Stimulated activated CD4-positive, alpha-beta T cell treated with anti-CD3 and anti-CD28 coated beads, Interleukin-1b, Interleukin-23, amount 100 ng/mL, for 4 hours (primary cell): ENCODE data around the gene TAAR6.
"Not testable (repeated sequence)": the region's sequence is repeated elsewhere in the genome, so short reads cannot be mapped to it uniquely, and the experiment has no call there.

ENCODE experiments used
- DNase-seq, 2 donors: peaks; one replicate each; pipeline ENCODE4 v3.0.0-alpha.2; 2020; ENCODE audit warnings: low read depth in 2 of 2

The TAAR6 gene

GRCh38 chr6:132589454-132589853, 19.3 kb downstream of the TAAR6 start, which contains the start of gene TAAR5:
Gene TAAR5, minus strand, starts transcription at chr6:132589741. Its CDS starts 55 bp downstream, at chr6:132589686.
- DNase-seq: no peak

DNA sequence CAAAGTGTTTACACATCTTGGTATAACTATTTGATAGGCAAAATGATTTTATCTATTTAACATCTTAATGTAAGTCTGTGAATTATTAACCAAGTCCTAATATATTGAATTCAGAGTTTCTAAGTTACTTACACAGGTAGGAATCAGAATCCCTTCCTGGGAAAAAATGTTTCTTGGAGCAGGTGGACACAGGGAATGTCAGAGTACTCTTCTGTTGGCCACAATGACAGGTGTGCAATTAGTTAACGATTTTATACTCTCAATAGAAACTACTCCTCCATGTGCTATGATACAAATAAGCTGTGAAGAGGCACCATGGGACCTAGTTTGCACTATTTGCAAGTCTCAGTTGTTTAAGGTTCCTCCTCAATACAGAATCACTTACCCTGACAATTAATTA, 20.2 kb downstream of the TAAR6 start:
- no peak for DNase-seq

DNA sequence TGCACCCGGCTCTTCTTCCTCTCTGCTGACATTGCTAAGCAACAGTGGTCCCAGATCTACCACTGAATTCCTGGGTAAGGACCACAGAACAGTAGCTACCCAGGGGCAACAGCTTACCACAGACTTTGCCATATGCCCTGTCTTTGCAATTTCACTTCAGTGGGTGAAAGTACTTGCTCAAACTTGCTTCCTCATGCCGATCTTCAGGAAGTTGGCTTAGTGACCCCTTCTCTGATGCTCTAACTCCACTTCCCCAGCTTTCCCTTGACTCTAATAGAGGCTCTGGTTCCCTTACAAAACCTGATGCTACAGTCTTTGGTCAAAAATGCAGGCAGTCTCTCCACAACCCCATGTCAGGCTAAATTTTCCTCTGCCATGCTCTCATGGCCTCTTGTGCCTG, 22.7 kb downstream of the TAAR6 start:
- DNase-seq: no peak

DNA sequence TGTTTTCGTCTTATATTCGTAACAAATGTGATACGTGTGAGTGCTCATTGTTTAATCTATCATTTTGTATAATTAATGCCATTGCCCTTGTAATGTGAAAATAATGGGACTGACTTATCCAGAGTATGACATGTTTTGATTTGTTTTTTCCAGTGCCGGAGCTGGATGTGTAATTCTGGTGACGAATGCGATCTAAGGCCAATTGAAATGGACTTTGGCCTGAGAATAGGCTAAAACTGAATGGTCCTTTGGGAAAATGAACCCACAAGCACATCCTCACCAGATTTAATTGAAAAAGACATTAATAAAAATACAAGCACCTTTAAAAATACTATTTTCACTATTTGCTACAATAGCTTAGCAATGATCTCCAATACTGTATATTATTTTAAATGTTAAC, 26.1 kb downstream of the TAAR6 start:
- no peak for DNase-seq

GRCh38 chr6:132598473-132598872, 28.4 kb downstream of the TAAR6 start:
- DNase-seq: no peak

DNA sequence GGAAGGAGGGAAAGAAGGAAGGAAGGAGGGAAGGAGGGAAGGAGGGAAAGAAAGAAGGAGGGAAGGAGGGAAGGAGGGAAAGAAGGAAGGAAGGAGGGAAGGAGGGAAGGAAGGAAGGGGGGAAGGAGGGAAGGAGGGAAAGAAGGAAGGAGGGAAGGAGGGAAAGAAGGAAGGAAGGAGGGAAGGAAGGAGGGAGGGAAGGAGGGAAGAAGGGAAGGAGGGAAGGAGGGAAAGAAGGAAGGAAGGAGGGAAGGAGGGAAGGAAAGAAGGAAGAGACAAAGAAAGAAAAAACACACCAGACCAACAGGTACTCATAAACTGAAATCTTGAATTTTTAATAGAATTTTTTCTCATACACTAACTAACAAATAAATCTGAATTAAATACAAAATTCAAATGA, 30.8 kb downstream of the TAAR6 start:
- DNase-seq: not testable (repeated sequence)

DNA sequence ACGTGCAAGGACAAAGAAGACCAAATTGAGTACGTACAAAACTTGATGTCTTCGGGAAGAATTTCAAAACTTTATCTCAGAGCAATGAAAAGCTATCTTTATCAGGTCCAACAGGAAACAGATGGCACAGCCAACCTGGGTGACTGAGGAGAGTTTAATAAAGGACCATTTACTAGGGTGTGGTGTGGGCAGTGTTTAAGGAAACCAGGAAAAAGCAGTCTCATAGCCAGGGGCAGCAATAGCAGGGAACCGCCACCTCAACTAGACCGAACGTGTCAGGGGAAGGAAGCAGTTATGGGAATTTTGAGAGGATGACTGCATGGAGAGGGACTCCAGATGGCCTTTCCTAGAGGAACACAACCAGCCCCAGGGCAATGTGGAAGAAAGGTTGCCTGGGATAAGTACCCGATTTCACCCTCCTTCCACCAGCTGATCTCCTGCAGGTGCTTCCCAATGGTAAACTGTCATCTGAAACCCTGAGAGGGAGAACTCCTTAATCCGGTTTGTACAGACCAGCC, 34.6 kb downstream of the TAAR6 start:
- DNase-seq: no peak

DNA sequence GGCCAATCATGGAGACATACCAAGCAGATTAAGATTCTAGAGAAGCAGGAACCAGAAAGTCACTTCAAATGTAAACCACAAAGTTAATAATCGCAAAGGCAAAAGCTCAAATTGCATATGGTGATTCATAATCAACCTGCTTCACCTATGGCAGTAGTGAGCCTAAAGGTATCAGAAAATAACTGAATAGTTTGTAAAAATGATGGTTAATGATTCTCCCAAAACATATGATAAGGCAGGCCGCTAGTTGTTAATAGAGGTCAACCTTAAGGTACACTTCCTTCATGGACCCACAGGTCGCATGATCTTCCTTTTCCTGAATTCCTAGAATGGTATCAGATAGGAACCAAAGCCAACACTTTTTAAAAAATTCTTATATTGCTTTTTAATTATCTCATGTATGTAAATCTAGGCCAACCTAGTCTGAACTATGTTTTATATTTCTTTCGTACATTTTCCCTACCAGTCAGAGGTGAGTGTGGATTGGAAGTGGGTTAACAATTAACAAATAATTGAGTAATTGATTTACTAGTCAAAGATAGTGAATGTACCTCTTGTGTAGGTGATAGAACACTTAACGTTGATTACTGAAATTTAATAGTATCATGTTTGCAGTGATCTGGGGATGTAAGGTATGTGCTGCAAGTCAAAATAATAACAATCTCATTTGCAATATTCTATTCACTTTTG, 37.6 kb downstream of the TAAR6 start:
- no peak for DNase-seq

DNA sequence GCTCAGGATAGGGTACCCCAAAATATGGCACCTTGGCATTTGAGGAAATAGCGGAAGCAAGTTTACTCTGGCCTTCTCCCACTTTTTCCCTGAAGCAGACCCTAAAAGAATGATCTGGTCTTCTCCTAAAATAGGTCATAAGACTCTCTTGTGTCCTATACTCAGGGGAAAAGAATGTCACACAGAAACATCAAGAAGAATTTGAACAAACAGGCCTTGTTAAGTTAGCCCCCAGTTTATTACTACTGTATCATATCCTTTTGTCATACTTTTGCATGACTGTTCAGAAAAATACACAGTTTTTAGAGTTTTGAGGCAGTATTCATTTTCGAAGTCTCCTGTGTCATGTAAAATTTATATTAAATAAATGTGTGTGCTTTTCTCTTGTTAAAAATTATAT, 41.5 kb downstream of the TAAR6 start:
- DNase-seq: no peak

GRCh38 chr6:132612449-132613108, 42.5 kb downstream of the TAAR6 start:
- no peak for DNase-seq

DNA sequence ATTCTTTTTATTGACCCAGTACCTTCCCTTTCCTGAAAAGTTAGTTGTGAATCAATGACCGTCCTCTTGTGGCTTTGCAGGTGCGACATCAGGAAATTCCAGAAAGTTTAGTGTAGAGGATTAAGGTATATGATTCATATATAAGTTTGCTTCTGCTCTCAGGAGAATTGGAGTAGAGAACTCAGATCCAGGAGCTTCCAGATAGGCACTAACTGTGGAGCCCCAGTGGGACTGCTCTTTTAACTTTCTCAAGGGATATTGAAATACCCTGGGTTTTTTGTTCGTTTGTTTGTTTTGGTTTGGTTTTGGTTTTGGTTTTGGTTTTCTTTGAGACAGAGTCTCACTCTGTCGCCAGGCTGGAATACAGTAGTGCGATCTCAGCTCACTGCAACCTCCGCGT, 44.4 kb downstream of the TAAR6 start:
- DNase-seq: no peak

DNA sequence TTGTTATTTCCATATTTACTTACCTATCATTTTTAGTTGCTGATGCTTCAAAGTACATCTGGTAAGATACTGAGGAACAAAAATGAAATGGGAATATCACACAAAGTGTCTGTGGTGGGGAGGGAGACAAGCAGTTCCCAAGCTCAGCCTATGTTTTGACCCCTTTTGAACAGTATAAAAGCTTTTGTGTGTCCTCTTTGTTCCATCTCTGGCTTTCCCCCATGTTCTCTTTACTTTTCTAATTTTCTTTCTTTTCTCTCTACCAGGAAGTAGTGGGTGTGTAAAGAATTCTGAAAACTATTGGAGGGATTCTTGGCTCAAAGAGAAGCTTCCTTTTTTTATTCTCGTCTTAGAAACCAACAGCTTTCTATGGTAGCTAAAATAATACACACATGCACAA, 46.6 kb downstream of the TAAR6 start:
- DNase-seq: no peak
